BLaER1 (cell line): ENCODE data around the gene CTDSP1.
A peak's percentile ranks its signal among the peaks of the same experiment; 100 is the strongest.

Source experiments
- H3K27ac ChIP-seq: shearing (Covaris generic); formaldehyde crosslinking; 2 replicates; pipeline ENCODE4 v1.8.1; 2022
- H3K27me3 ChIP-seq: shearing (Covaris generic); formaldehyde crosslinking; 2 replicates; pipeline ENCODE4 v1.8.1; 2022
- H3K36me3 ChIP-seq: shearing (Covaris generic); formaldehyde crosslinking; 2 replicates; pipeline ENCODE4 v1.8.1; 2022
- H3K4me1 ChIP-seq: shearing (Covaris generic); formaldehyde crosslinking; 2 replicates; pipeline ENCODE4 v1.8.1; 2022
- H3K4me2 ChIP-seq: shearing (Covaris generic); formaldehyde crosslinking; 2 replicates; pipeline ENCODE4 v1.8.1; 2022
- H3K4me3 ChIP-seq: shearing (Covaris generic); formaldehyde crosslinking; 2 replicates; pipeline ENCODE4 v1.8.1; 2022
- H3K9ac ChIP-seq: shearing (Covaris generic); formaldehyde crosslinking; 2 replicates; pipeline ENCODE4 v1.8.1; 2022
- H3K9me3 ChIP-seq: shearing (Covaris generic); formaldehyde crosslinking; 2 replicates; pipeline ENCODE4 v1.8.1; 2022
- H4K20me1 ChIP-seq: shearing (Covaris generic); formaldehyde crosslinking; 2 replicates; pipeline ENCODE4 v1.8.1; 2022
- Cebpa-rat ChIP-seq: shearing (Covaris generic); IDR thresholded peaks from 2 replicates; pipeline ENCODE4 v1.8.1; 2022

The CTDSP1 gene

GRCh38 chr2:218366621-218367414 lies 32.9 kb upstream of the CTDSP1 start:
- H3K9me3 ChIP-seq, result peaks cover 4% of the 10 kb centered on the region; the same call in 1 of the 2 replicates
- peak overlapping the region; percentile 69; the same call in 1 of the 2 replicates for H3K4me3 ChIP-seq
- TF ChIP-seq Cebpa-rat, result no peak
- H3K4me2 ChIP-seq, result peak overlapping the region; percentile 89
- no peaks in the 10 kb centered on the region for H4K20me1 ChIP-seq
- H3K27me3 ChIP-seq, result no peaks in the 10 kb centered on the region
- peak overlapping the region; percentile 72; the same call in 1 of the 2 replicates for H3K9ac ChIP-seq
- no peaks in the 10 kb centered on the region for H3K36me3 ChIP-seq
- H3K27ac ChIP-seq, result peak overlapping the region; percentile 81
- peaks cover 70% of the 10 kb centered on the region for H3K4me1 ChIP-seq

- H3K4me3 ChIP-seq, result peak overlapping the region; percentile 69
- peaks cover 4% of the 10 kb centered on the region; the same call in 1 of the 2 replicates for H3K9me3 ChIP-seq
- H3K36me3 ChIP-seq, result no peaks in the 10 kb centered on the region
- H3K27ac ChIP-seq, result peak overlapping the region; percentile 81
- H3K4me1 ChIP-seq, result peaks cover 72% of the 10 kb centered on the region
- peak overlapping the region; percentile 89 for H3K4me2 ChIP-seq
- peak overlapping the region; percentile 72 for H3K9ac ChIP-seq
- no peaks in the 10 kb centered on the region for H3K27me3 ChIP-seq
- no peaks in the 10 kb centered on the region for H4K20me1 ChIP-seq
- no peak for TF ChIP-seq Cebpa-rat
Measured at GRCh38 chr2:218367415-218368149, 32.1 kb upstream of the CTDSP1 start.

- H3K36me3 ChIP-seq, result no peaks in the 10 kb centered on the region
- peak overlapping the region; percentile 81 for H3K27ac ChIP-seq
- no peak for TF ChIP-seq Cebpa-rat
- H3K27me3 ChIP-seq, result no peaks in the 10 kb centered on the region
- H3K9me3 ChIP-seq, result peaks cover 4% of the 10 kb centered on the region; the same call in 1 of the 2 replicates
- H4K20me1 ChIP-seq, result no peaks in the 10 kb centered on the region
- peak overlapping the region; percentile 72 for H3K9ac ChIP-seq
- peak overlapping the region; percentile 69 for H3K4me3 ChIP-seq
- H3K4me2 ChIP-seq, result peak overlapping the region; percentile 89
- H3K4me1 ChIP-seq, result peaks cover 72% of the 10 kb centered on the region
Measured at GRCh38 chr2:218368150-218368528, 31.5 kb upstream of the CTDSP1 start.

GRCh38 chr2:218368621-218369153 lies 31.0 kb upstream of the CTDSP1 start:
- Histone ChIP-seq H3K4me2 (peak overlapping the region; percentile 89), H3K4me3 (peak overlapping the region; percentile 69; the same call in 1 of the 2 replicates)
- no peak for TF ChIP-seq Cebpa-rat

GRCh38 chr2:218369330-218369729 lies 30.3 kb upstream of the CTDSP1 start:
- peak overlapping the region; percentile 89 for H3K4me2 ChIP-seq
- no peak overlapping the region for H3K9ac ChIP-seq
- H3K27me3 ChIP-seq, result no peaks in the 10 kb centered on the region
- peaks cover 4% of the 10 kb centered on the region; the same call in 1 of the 2 replicates for H3K9me3 ChIP-seq
- H3K4me1 ChIP-seq, result peaks cover 73% of the 10 kb centered on the region
- TF ChIP-seq Cebpa-rat, result no peak
- H3K4me3 ChIP-seq, result no peak overlapping the region
- H4K20me1 ChIP-seq, result no peaks in the 10 kb centered on the region
- H3K27ac ChIP-seq, result peak overlapping the region; percentile 81
- no peaks in the 10 kb centered on the region for H3K36me3 ChIP-seq

More at GRCh38 chr2:218368621-218369153, 31.0 kb upstream of the CTDSP1 start:
- H3K27me3 ChIP-seq, result no peaks in the 10 kb centered on the region
- peak overlapping the region; percentile 81 for H3K27ac ChIP-seq
- H3K4me1 ChIP-seq, result peaks cover 72% of the 10 kb centered on the region
- H4K20me1 ChIP-seq, result no peaks in the 10 kb centered on the region
- H3K9me3 ChIP-seq, result peaks cover 4% of the 10 kb centered on the region; the same call in 1 of the 2 replicates
- H3K9ac ChIP-seq, result peak overlapping the region; percentile 72; the same call in 1 of the 2 replicates
- no peaks in the 10 kb centered on the region for H3K36me3 ChIP-seq

GRCh38 chr2:218370410-218371063 lies 29.1 kb upstream of the CTDSP1 start:
- H3K4me1 ChIP-seq, result peaks cover 73% of the 10 kb centered on the region
- H3K9me3 ChIP-seq, result peaks cover 4% of the 10 kb centered on the region; the same call in 1 of the 2 replicates
- no peaks in the 10 kb centered on the region for H3K27me3 ChIP-seq
- peak; percentile 64; the same call in 1 of the 2 replicates for TF ChIP-seq Cebpa-rat
- peak overlapping the region; percentile 2; the same call in 1 of the 2 replicates for H3K9ac ChIP-seq
- H3K27ac ChIP-seq, result peak overlapping the region; percentile 67
- no peaks in the 10 kb centered on the region for H4K20me1 ChIP-seq
- H3K36me3 ChIP-seq, result no peaks in the 10 kb centered on the region
- no peak overlapping the region for H3K4me3 ChIP-seq
- peak overlapping the region; percentile 89 for H3K4me2 ChIP-seq

GRCh38 chr2:218371983-218372350 lies 27.7 kb upstream of the CTDSP1 start:
- Histone ChIP-seq H3K4me1 (peaks cover 68% of the 10 kb centered on the region), H3K27me3 (no peaks in the 10 kb centered on the region), H3K27ac (0 out of 2 replicates have a peak overlapping the region, but pooled peaks have one; percentile 67), H3K9me3 (peaks cover under 1% of the 10 kb centered on the region; the same call in 1 of the 2 replicates), H3K36me3 (no peaks in the 10 kb centered on the region), H3K9ac (peak overlapping the region; percentile 22; the same call in 1 of the 2 replicates), H3K4me3 (no peak overlapping the region), H3K4me2 (peak overlapping the region; percentile 89), H4K20me1 (no peaks in the 10 kb centered on the region)
- TF ChIP-seq Cebpa-rat, result no peak

- Histone ChIP-seq H3K9ac (no peak overlapping the region), H3K4me2 (no peak overlapping the region), H4K20me1 (no peaks in the 10 kb centered on the region), H3K9me3 (no peaks in the 10 kb centered on the region), H3K4me3 (no peak overlapping the region), H3K27ac (no peak overlapping the region), H3K36me3 (no peaks in the 10 kb centered on the region), H3K27me3 (no peaks in the 10 kb centered on the region), H3K4me1 (peaks cover 39% of the 10 kb centered on the region)
- TF ChIP-seq Cebpa-rat, result no peak
Measured at GRCh38 chr2:218374795-218375194, 24.9 kb upstream of the CTDSP1 start.

GRCh38 chr2:218375212-218375611 lies 24.5 kb upstream of the CTDSP1 start:
- no peaks in the 10 kb centered on the region for H3K9me3 ChIP-seq
- no peak overlapping the region for H3K4me3 ChIP-seq
- H3K4me2 ChIP-seq, result no peak overlapping the region
- no peak overlapping the region for H3K9ac ChIP-seq
- no peaks in the 10 kb centered on the region for H3K27me3 ChIP-seq
- TF ChIP-seq Cebpa-rat, result no peak
- H3K4me1 ChIP-seq, result peaks cover 35% of the 10 kb centered on the region
- no peaks in the 10 kb centered on the region for H4K20me1 ChIP-seq
- H3K27ac ChIP-seq, result no peak overlapping the region
- H3K36me3 ChIP-seq, result no peaks in the 10 kb centered on the region
